GM21390 (cell line): ENCODE data around the gene PCDHGB5.
"Not testable (repeated sequence)": the region's sequence is repeated elsewhere in the genome, so short reads cannot be mapped to it uniquely, and the experiment has no call there.

Experiments
- ATAC-seq: cut with Tn5 transposase; IDR thresholded peaks from one replicate; pipeline ENCODE4 v1.9.1; 2021; ENCODE audit not compliant: unreplicated experiment

PCDHGB5 gene

GRCh38 chr5:141375444-141376155 is 22.1 kb upstream of the PCDHGB5 start:
- ATAC-seq, result not testable (repeated sequence)

GRCh38 chr5:141382469-141383294 is 15.1 kb upstream of the PCDHGB5 start, which contains the start of gene PCDHGA7:
Gene PCDHGA7 (plus strand): TSS chr5:141382742. CDS start chr5:141382900, 158 bp downstream.
- no peak for ATAC-seq

DNA sequence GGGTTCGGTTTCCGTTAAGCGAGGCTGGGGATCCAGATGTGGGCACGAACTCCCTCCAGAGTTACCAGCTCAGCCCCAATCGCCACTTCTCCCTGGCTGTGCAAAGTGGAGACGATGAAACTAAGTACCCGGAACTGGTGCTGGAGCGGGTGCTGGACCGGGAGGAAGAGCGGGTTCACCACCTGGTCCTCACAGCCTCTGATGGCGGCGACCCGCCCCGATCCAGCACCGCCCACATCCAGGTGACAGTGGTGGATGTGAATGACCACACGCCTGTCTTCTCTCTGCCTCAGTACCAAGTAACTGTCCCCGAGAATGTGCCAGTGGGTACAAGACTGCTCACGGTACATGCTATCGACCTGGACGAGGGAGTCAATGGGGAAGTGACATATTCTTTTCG is 14.4 kb upstream of the PCDHGB5 start:
- no peak for ATAC-seq

GRCh38 chr5:141384471-141385267 is 13.1 kb upstream of the PCDHGB5 start:
- ATAC-seq, result no peak

- ATAC-seq, result not testable (repeated sequence)
Observed at GRCh38 chr5:141387557-141388311, 10.0 kb upstream of the PCDHGB5 start, which contains the start of gene PCDHGB4. Gene PCDHGB4 (plus strand): TSS chr5:141387698. CDS start chr5:141387885, 187 bp downstream.

- ATAC-seq, result no peak
Observed at GRCh38 chr5:141388661-141389060, 9.1 kb upstream of the PCDHGB5 start.

DNA sequence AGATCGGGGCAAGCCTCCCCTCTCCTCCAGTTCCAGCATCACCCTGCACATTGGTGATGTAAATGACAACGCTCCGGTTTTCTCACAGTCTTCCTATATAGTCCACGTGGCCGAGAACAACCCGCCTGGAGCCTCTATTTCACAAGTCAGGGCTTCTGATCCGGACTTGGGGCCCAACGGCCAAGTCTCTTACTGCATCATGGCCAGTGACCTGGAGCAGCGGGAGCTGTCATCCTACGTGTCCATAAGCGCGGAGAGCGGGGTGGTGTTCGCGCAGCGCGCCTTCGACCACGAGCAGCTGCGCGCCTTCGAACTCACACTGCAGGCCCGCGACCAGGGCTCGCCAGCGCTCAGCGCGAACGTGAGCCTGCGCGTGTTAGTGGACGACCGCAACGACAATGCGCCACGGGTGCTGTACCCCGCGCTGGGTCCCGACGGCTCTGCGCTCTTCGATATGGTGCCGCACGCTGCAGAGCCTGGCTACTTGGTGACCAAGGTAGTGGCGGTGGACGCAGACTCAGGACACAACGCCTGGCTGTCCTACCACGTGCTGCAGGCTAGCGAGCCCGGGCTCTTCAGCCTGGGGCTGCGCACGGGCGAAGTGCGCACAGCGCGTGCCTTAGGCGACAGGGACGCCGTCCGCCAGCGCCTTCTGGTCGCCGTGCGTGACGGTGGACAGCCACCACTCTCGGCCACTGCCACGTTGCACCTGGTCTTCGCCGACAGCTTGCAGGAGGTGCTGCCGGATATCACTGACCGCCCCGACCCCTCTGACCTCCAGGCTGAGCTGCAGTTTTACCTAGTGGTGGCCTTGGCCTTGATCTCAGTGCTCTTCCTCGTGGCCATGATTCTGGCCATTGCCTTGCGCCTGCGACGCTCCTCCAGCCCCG is 8.3 kb upstream of the PCDHGB5 start:
- no peak for ATAC-seq

DNA sequence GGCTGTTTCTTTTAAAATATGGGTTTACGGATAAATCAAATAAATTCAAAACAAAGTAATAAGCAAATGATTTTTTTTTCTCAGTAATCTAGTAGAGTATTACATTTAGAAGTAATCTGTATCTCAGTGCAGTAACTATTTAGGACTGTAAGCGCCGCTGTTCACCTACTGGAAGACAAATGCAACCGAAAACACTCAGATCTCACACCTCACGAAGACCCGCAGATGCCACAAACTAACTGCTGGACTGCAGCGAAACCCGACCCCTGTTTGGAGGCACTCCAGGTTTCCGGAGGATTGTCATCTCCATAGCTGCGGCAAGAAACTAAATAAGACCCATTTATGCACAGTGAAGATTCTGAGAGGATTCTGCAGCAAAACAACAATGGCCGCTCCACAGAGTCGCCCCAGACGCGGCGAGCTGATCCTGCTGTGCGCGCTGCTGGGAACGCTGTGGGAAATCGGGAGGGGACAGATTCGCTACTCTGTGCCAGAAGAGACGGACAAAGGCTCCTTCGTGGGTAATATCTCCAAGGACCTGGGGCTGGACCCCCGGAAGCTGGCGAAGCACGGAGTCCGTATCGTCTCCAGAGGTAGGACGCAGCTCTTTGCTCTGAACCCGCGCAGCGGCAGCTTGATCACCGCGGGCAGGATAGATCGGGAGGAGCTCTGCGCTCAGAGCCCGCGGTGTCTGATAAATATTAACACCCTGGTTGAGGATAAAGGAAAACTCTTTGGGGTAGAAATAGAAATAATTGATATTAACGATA is 5.1 kb upstream of the PCDHGB5 start, which contains the start of gene PCDHGA8:
TSS of gene PCDHGA8 (plus strand) at position 205 of the 770 bp plus-strand sequence. CDS start at position 386, 181 bp downstream.
- ATAC-seq, result no peak

DNA sequence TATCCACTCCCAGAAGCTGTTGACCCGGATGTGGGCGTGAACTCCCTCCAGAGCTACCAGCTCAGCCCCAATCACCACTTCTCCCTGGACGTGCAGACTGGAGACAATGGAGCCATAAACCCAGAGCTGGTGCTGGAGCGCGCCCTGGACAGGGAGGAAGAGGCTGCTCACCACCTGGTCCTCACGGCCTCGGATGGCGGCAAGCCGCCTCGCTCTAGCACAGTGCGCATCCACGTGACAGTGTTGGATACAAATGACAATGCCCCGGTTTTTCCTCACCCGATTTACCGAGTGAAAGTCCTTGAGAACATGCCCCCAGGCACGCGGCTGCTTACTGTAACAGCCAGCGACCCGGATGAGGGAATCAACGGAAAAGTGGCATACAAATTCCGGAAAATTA is 4.5 kb upstream of the PCDHGB5 start:
- ATAC-seq, result no peak

DNA sequence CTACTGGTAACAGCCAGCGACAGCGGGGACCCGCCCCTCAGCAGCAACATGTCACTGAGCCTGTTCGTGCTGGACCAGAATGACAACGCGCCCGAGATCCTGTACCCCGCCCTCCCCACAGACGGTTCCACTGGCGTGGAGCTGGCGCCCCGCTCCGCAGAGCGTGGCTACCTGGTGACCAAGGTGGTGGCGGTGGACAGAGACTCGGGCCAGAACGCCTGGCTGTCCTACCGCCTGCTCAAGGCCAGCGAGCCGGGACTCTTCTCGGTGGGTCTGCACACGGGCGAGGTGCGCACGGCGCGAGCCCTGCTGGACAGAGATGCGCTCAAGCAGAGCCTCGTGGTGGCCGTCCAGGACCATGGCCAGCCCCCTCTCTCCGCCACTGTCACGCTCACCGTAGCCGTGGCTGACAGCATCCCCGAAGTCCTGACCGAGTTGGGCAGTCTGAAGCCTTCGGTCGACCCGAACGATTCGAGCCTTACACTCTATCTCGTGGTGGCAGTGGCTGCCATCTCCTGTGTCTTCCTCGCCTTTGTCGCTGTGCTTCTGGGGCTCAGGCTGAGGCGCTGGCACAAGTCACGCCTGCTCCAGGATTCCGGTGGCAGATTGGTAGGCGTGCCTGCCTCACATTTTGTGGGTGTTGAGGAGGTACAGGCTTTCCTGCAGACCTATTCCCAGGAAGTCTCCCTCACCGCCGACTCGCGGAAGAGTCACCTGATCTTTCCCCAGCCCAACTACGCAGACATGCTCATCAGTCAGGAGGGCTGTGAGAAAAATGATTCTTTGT is 3.2 kb upstream of the PCDHGB5 start:
- not testable (repeated sequence) for ATAC-seq

- no peak for ATAC-seq
Observed at GRCh38 chr5:141398608-141399007, 861 bp downstream of the PCDHGB5 start.

- ATAC-seq, result no peak
Observed at GRCh38 chr5:141399555-141400258, 2.0 kb downstream of the PCDHGB5 start.

DNA sequence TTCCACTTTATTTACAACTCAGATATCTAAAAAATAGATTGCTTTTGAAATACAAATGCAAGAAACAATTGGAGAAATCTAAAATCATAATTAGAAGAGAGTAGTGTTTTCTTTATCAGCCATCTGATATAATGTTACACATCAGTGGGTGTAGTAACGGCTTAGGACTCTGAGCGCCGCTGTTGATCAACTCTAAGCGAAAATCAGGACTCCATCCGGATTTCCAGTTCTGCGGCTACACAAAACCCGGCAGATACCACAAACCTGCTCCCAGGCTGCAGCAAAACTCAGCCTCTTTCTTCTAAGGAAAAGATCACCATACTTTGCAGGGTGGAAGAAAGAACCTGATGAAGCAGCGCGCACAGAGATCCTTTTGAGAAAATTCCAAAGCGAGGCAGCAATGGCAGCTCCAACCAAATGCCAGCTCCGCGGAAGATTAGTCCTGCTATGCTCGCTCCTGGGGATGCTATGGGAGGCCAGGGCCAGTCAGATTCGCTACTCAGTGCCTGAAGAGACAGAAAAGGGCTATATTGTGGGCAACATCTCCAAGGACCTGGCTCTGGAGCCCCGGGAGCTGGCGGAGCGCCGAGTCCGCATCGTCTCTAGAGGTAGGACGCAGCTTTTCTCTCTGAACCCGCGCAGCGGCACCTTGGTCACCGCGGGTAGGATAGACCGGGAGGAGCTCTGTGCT is 5.0 kb downstream of the PCDHGB5 start, which contains the start of gene PCDHGA9:
TSS of gene PCDHGA9 (plus strand) at position 226 of the 691 bp plus-strand sequence. CDS start at position 401, 175 bp downstream.
- ATAC-seq, result peak; percentile 55

DNA sequence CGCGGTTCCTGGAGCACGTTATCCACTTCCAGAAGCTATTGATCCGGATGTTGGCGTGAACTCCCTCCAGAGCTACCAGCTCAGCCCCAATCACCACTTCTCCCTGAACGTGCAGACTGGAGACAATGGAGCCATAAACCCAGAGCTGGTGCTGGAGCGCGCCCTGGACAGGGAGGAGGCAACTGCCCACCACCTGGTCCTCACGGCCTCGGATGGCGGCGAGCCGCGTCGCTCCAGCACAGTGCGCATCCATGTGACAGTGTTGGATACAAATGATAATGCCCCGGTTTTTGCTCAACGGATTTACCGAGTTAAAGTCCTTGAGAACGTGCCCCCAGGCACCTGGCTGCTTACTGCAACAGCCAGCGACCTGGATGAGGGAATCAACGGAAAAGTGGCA is 5.6 kb downstream of the PCDHGB5 start:
- no peak for ATAC-seq

GRCh38 chr5:141407790-141408505 is 10.2 kb downstream of the PCDHGB5 start, which contains the start of gene PCDHGB6:
Gene PCDHGB6 (plus strand): TSS chr5:141408021. CDS start chr5:141408203, 182 bp downstream.
- peak; percentile 64 for ATAC-seq
